ENCODE measurements around the gene IRF1.
"Not testable (repeated sequence)": the region's sequence is repeated elsewhere in the genome, so short reads cannot be mapped to it uniquely, and the experiment has no call there.

The IRF1 gene

GRCh38 chr5:132528021-132528420, 37.4 kb upstream of the IRF1 start:
- H3K27ac ChIP-seq (ENCODE audit: low read depth, low read length): no peak overlapping the region
- no peak overlapping the region for H2BK120ac ChIP-seq (ENCODE audit: low read depth, low read length)
- no peak overlapping the region for H3K56ac ChIP-seq (ENCODE audit: low read length)
- no peaks in the 10 kb centered on the region for H3K4me1 ChIP-seq (ENCODE audit: control insufficient read depth, low read depth, low read length)
- H3K4ac ChIP-seq (ENCODE audit: low read depth, low read length): no peak overlapping the region
- H2BK5ac ChIP-seq (ENCODE audit: low read length): no peak overlapping the region
- no peaks in the 10 kb centered on the region for H3K79me1 ChIP-seq (ENCODE audit: low read length)
- no peak overlapping the region for H3K18ac ChIP-seq (ENCODE audit: low read length)
- H2BK15ac ChIP-seq (replicated peaks; ENCODE audit: low read depth): no peak overlapping the region
- no peak overlapping the region for H3K4me2 ChIP-seq (ENCODE audit: low read length)
- H2AK5ac ChIP-seq (ENCODE audit: low read length): no peak overlapping the region
- H3K27me3 ChIP-seq (ENCODE audit: insufficient read depth, low read length, poor library complexity): no peaks in the 10 kb centered on the region
- DNase-seq: no peak
- no peak overlapping the region for H3K9ac ChIP-seq (ENCODE audit: low read length)
- no peak overlapping the region for H3K23ac ChIP-seq (ENCODE audit: low read length)
- H3K36me3 ChIP-seq (ENCODE audit: control insufficient read depth, insufficient read depth, low read length): no peaks in the 10 kb centered on the region
- no peak overlapping the region for H4K5ac ChIP-seq (ENCODE audit: low read length)
- H3K79me2 ChIP-seq (ENCODE audit: control insufficient read depth, insufficient read depth, low read length): no peaks in the 10 kb centered on the region
- no peak overlapping the region for H4K8ac ChIP-seq (ENCODE audit: low read depth, low read length)
- H3K4me3 ChIP-seq (ENCODE audit: low read length): no peak overlapping the region
- WGBS (ENCODE audit: extremely low coverage, insufficient coverage, low lambda C conversion rate): no CpG with 5 or more reads among the region's 2 CpGs

GRCh38 chr5:132526974-132527564, 36.5 kb upstream of the IRF1 start:
- H3K18ac ChIP-seq (ENCODE audit: low read length): no peak overlapping the region
- no peaks in the 10 kb centered on the region for H3K79me2 ChIP-seq (ENCODE audit: control insufficient read depth, insufficient read depth, low read length)
- WGBS (ENCODE audit: extremely low coverage, insufficient coverage, low lambda C conversion rate): no CpG with 5 or more reads among the region's 8 CpGs
- no peak overlapping the region for H3K9ac ChIP-seq (ENCODE audit: low read length)
- no peaks in the 10 kb centered on the region for H3K79me1 ChIP-seq (ENCODE audit: low read length)
- no peak overlapping the region for H2BK120ac ChIP-seq (ENCODE audit: low read depth, low read length)
- no peak overlapping the region for H4K5ac ChIP-seq (ENCODE audit: low read length)
- H3K23ac ChIP-seq (ENCODE audit: low read length): no peak overlapping the region
- H3K4me1 ChIP-seq (ENCODE audit: control insufficient read depth, low read depth, low read length): no peaks in the 10 kb centered on the region
- no peak overlapping the region for H3K27ac ChIP-seq (ENCODE audit: low read depth, low read length)
- no peak overlapping the region for H3K4me2 ChIP-seq (ENCODE audit: low read length)
- H3K27me3 ChIP-seq (ENCODE audit: insufficient read depth, low read length, poor library complexity): no peaks in the 10 kb centered on the region
- H2BK5ac ChIP-seq (ENCODE audit: low read length): no peak overlapping the region
- DNase-seq: no peak
- H3K4me3 ChIP-seq (ENCODE audit: low read length): no peak overlapping the region
- H2BK15ac ChIP-seq (replicated peaks; ENCODE audit: low read depth): no peak overlapping the region
- H3K56ac ChIP-seq (ENCODE audit: low read length): no peak overlapping the region
- H2AK5ac ChIP-seq (ENCODE audit: low read length): no peak overlapping the region
- H3K36me3 ChIP-seq (ENCODE audit: control insufficient read depth, insufficient read depth, low read length): no peaks in the 10 kb centered on the region
- no peak overlapping the region for H4K8ac ChIP-seq (ENCODE audit: low read depth, low read length)
- H3K4ac ChIP-seq (ENCODE audit: low read depth, low read length): no peak overlapping the region

- no peak overlapping the region for H2BK120ac ChIP-seq (ENCODE audit: low read depth, low read length)
- WGBS (ENCODE audit: extremely low coverage, insufficient coverage, low lambda C conversion rate): no CpG with 5 or more reads among the region's 11 CpGs
Observed at GRCh38 chr5:132526290-132526973, 35.9 kb upstream of the IRF1 start.

GRCh38 chr5:132525299-132525724, 34.7 kb upstream of the IRF1 start:
- Histone ChIP-seq H3K4me3 (ENCODE audit: low read length) (no peak overlapping the region), H3K79me2 (ENCODE audit: control insufficient read depth, insufficient read depth, low read length) (no peaks in the 10 kb centered on the region), H2AK5ac (ENCODE audit: low read length) (no peak overlapping the region), H3K56ac (ENCODE audit: low read length) (no peak overlapping the region), H3K4ac (ENCODE audit: low read depth, low read length) (no peak overlapping the region), H4K8ac (ENCODE audit: low read depth, low read length) (no peak overlapping the region), H4K5ac (ENCODE audit: low read length) (no peak overlapping the region), H3K4me1 (ENCODE audit: control insufficient read depth, low read depth, low read length) (no peaks in the 10 kb centered on the region), H3K79me1 (ENCODE audit: low read length) (no peaks in the 10 kb centered on the region), H2BK120ac (ENCODE audit: low read depth, low read length) (no peak overlapping the region), H2BK5ac (ENCODE audit: low read length) (no peak overlapping the region), H2BK15ac (replicated peaks; ENCODE audit: low read depth) (no peak overlapping the region), H3K36me3 (ENCODE audit: control insufficient read depth, insufficient read depth, low read length) (no peaks in the 10 kb centered on the region), H3K23ac (ENCODE audit: low read length) (no peak overlapping the region), H3K27me3 (ENCODE audit: insufficient read depth, low read length, poor library complexity) (no peaks in the 10 kb centered on the region), H3K27ac (ENCODE audit: low read depth, low read length) (no peak overlapping the region), H3K9ac (ENCODE audit: low read length) (no peak overlapping the region), H3K4me2 (ENCODE audit: low read length) (no peak overlapping the region), H3K18ac (ENCODE audit: low read length) (no peak overlapping the region)
- no peak for DNase-seq

More at GRCh38 chr5:132526290-132526973, 35.9 kb upstream of the IRF1 start:
- peak; percentile 71 for DNase-seq
- no peak overlapping the region for H3K56ac ChIP-seq (ENCODE audit: low read length)
- H3K79me2 ChIP-seq (ENCODE audit: control insufficient read depth, insufficient read depth, low read length): no peaks in the 10 kb centered on the region
- H4K8ac ChIP-seq (ENCODE audit: low read depth, low read length): no peak overlapping the region
- H2BK15ac ChIP-seq (replicated peaks; ENCODE audit: low read depth): no peak overlapping the region
- H3K9ac ChIP-seq (ENCODE audit: low read length): no peak overlapping the region
- no peak overlapping the region for H3K4me3 ChIP-seq (ENCODE audit: low read length)
- H2BK5ac ChIP-seq (ENCODE audit: low read length): no peak overlapping the region
- H3K4ac ChIP-seq (ENCODE audit: low read depth, low read length): no peak overlapping the region
- H3K4me2 ChIP-seq (ENCODE audit: low read length): peak overlapping the region; percentile 5
- H3K27me3 ChIP-seq (ENCODE audit: insufficient read depth, low read length, poor library complexity): no peaks in the 10 kb centered on the region
- no peaks in the 10 kb centered on the region for H3K4me1 ChIP-seq (ENCODE audit: control insufficient read depth, low read depth, low read length)
- H4K5ac ChIP-seq (ENCODE audit: low read length): no peak overlapping the region
- H3K18ac ChIP-seq (ENCODE audit: low read length): no peak overlapping the region
- H2AK5ac ChIP-seq (ENCODE audit: low read length): no peak overlapping the region
- no peak overlapping the region for H3K27ac ChIP-seq (ENCODE audit: low read depth, low read length)
- H3K23ac ChIP-seq (ENCODE audit: low read length): no peak overlapping the region
- no peaks in the 10 kb centered on the region for H3K79me1 ChIP-seq (ENCODE audit: low read length)
- no peaks in the 10 kb centered on the region for H3K36me3 ChIP-seq (ENCODE audit: control insufficient read depth, insufficient read depth, low read length)

- H3K4ac ChIP-seq (ENCODE audit: low read depth, low read length); H3K4me1 ChIP-seq (ENCODE audit: control insufficient read depth, low read depth, low read length); H3K79me1 ChIP-seq (ENCODE audit: low read length); H3K9ac ChIP-seq (ENCODE audit: low read length); H3K18ac ChIP-seq (ENCODE audit: low read length); H3K27ac ChIP-seq (ENCODE audit: low read depth, low read length); H4K5ac ChIP-seq (ENCODE audit: low read length); H3K56ac ChIP-seq (ENCODE audit: low read length); H3K23ac ChIP-seq (ENCODE audit: low read length); H3K27me3 ChIP-seq (ENCODE audit: insufficient read depth, low read length, poor library complexity); H3K79me2 ChIP-seq (ENCODE audit: control insufficient read depth, insufficient read depth, low read length); H2BK15ac ChIP-seq (replicated peaks; ENCODE audit: low read depth); H2BK120ac ChIP-seq (ENCODE audit: low read depth, low read length); DNase-seq; H2AK5ac ChIP-seq (ENCODE audit: low read length); H2BK5ac ChIP-seq (ENCODE audit: low read length); H3K4me2 ChIP-seq (ENCODE audit: low read length); H4K8ac ChIP-seq (ENCODE audit: low read depth, low read length); H3K36me3 ChIP-seq (ENCODE audit: control insufficient read depth, insufficient read depth, low read length); H3K4me3 ChIP-seq (ENCODE audit: low read length): not testable (repeated sequence)
- no CpG with 5 or more reads among the region's 5 CpGs for WGBS (ENCODE audit: extremely low coverage, insufficient coverage, low lambda C conversion rate)
Observed at GRCh38 chr5:132524877-132525276, 34.3 kb upstream of the IRF1 start.

GRCh38 chr5:132522067-132522466, 31.5 kb upstream of the IRF1 start:
- not testable (repeated sequence) for H4K8ac ChIP-seq (ENCODE audit: low read depth, low read length); H3K4me3 ChIP-seq (ENCODE audit: low read length); H3K36me3 ChIP-seq (ENCODE audit: control insufficient read depth, insufficient read depth, low read length); H3K56ac ChIP-seq (ENCODE audit: low read length); H3K4me2 ChIP-seq (ENCODE audit: low read length); H3K27me3 ChIP-seq (ENCODE audit: insufficient read depth, low read length, poor library complexity); H3K4me1 ChIP-seq (ENCODE audit: control insufficient read depth, low read depth, low read length); H3K79me1 ChIP-seq (ENCODE audit: low read length); H3K27ac ChIP-seq (ENCODE audit: low read depth, low read length); H4K5ac ChIP-seq (ENCODE audit: low read length); H3K79me2 ChIP-seq (ENCODE audit: control insufficient read depth, insufficient read depth, low read length); H3K9ac ChIP-seq (ENCODE audit: low read length); H2AK5ac ChIP-seq (ENCODE audit: low read length); H3K23ac ChIP-seq (ENCODE audit: low read length); H2BK120ac ChIP-seq (ENCODE audit: low read depth, low read length); H3K18ac ChIP-seq (ENCODE audit: low read length); H2BK15ac ChIP-seq (replicated peaks; ENCODE audit: low read depth); H3K4ac ChIP-seq (ENCODE audit: low read depth, low read length); DNase-seq; H2BK5ac ChIP-seq (ENCODE audit: low read length)
- no CpG with 5 or more reads among the region's 1 CpG for WGBS (ENCODE audit: extremely low coverage, insufficient coverage, low lambda C conversion rate)
